ENCODE data around the gene PSTPIP1.
A peak's percentile ranks its signal among the peaks of the same experiment; 100 is the strongest.
"Not testable (repeated sequence)": the region's sequence is repeated elsewhere in the genome, so short reads cannot be mapped to it uniquely, and the experiment has no call there.

The PSTPIP1 gene

DNA sequence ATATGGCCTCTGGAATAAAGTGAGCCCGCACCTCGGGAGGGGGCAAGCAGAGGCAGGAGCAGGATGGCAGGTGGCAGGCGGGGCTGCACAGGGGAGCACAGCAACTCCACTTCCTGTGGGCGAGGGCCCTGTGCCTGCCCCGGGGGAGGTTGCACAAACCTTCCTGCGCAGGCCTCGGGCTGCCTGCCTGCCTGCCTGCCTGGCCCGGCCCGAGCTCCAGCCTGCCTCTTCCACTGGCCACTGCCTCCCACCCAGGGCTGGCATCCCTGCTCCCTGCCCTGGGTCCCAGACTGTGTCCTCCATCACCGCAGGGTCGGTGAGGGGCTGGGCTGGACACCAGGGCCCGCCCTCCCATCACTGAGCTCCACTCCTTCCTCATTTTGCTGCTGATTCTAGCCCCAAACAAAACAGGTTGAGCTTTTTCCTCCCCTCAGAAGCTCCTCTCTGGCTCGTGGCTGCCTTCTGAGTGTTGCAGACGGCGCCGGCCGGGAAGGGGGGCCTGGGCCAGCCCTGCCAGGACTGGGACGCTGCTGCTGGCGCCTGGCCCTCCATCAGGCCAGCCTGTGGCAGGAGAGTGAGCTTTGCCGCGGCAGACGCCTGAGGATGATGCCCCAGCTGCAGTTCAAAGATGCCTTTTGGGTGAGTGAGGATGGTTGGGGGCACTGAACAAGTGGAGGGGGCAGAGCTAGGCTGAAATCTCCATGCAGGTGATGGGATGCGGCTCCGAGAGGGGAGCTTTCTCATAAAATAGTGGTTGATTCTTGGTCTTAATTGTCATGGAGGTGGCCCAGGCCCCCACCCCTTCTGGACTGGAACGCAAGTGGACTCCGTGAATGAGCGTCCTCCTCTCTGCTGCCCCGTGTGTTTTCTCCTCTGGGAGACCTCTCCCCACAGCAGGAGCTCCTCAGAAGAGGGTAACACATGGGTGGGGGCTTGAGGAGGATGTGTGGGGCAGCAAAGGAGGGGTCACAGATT is at the start of gene PSTPIP1:
TSS of gene PSTPIP1 (plus strand) at position 156 of the 975 bp plus-strand sequence. CDS start at position 604, 448 bp downstream.
- peak within 1 kb of the TSS; percentile 92 for H3K27ac Mint-ChIP-seq
- peaks cover 27% of the 10 kb centered on the region for H3K36me3 Mint-ChIP-seq (ENCODE audit: low read depth)

GRCh38 chr15:76945494-76946093 is 49.3 kb upstream of the PSTPIP1 start:
- Mint-ChIP-seq H3K36me3 (ENCODE audit: low read depth) (peaks cover 38% of the 10 kb centered on the region), H3K4me1 (ENCODE audit: low read depth) (peaks cover 6% of the 10 kb centered on the region), H3K4me3 (no peak overlapping the region), H3K27ac (no peak overlapping the region), H3K9me3 (no peaks in the 10 kb centered on the region), H3K27me3 (ENCODE audit: low read depth) (no peaks in the 10 kb centered on the region)

More for the DNA sequence above, at the start of gene PSTPIP1:
- Mint-ChIP-seq H3K4me1 (ENCODE audit: low read depth) (peaks cover 72% of the 10 kb centered on the region), H3K4me3 (peak within 1 kb of the TSS; percentile 97), H3K9me3 (no peaks in the 10 kb centered on the region), H3K27me3 (ENCODE audit: low read depth) (no peaks in the 10 kb centered on the region)

DNA sequence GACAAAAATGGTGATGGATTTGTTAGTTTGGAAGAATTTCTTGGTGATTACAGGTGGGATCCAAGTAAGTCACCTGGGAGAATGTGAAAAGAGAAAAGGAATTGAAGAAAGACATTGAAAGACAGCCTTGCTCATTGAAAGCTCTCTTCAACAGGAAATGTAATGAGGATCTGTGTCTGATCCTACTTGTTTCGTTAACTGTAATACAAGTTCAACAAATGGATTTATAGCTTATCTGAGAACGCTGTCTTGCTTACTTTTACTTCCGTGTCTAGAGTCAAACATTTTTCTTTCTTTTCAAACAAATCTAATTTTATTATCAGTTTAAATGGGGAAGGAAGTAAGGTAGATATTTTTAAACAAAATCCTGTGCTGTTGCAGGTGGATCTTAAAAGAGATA is 47.5 kb upstream of the PSTPIP1 start:
- H3K9me3 Mint-ChIP-seq, result no peaks in the 10 kb centered on the region
- H3K27ac Mint-ChIP-seq, result no peak overlapping the region
- no peak overlapping the region for H3K4me3 Mint-ChIP-seq
- peaks cover 42% of the 10 kb centered on the region for H3K36me3 Mint-ChIP-seq (ENCODE audit: low read depth)
- peaks cover 12% of the 10 kb centered on the region for H3K4me1 Mint-ChIP-seq (ENCODE audit: low read depth)
- no peaks in the 10 kb centered on the region for H3K27me3 Mint-ChIP-seq (ENCODE audit: low read depth)

DNA sequence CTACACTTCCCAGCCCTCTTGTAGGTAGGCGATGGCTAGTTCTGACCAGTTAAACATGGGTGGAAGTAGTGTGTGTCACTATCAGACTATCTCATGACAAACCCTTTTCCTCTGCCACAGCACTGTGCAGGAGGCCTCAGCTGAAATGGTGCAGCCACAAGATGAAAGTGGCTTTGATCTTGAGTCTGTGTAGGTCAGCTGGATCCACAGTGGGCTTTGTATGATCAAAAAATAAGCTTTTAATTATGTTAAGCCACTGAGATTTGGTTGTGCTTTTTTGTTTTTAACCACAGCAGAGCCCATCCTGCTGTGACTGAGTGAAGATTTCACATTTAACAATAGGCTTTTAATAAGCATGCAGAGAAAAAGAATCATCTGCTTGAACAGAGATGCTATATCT is 43.7 kb upstream of the PSTPIP1 start:
- H3K9me3 Mint-ChIP-seq, result no peaks in the 10 kb centered on the region
- peaks cover 9% of the 10 kb centered on the region for H3K4me1 Mint-ChIP-seq (ENCODE audit: low read depth)
- H3K4me3 Mint-ChIP-seq, result no peak overlapping the region
- H3K36me3 Mint-ChIP-seq (ENCODE audit: low read depth), result peaks cover 20% of the 10 kb centered on the region
- H3K27ac Mint-ChIP-seq, result no peak overlapping the region
- no peaks in the 10 kb centered on the region for H3K27me3 Mint-ChIP-seq (ENCODE audit: low read depth)

GRCh38 chr15:76953913-76954312 is 41.0 kb upstream of the PSTPIP1 start:
- Mint-ChIP-seq H3K9me3 (no peaks in the 10 kb centered on the region), H3K27me3 (ENCODE audit: low read depth) (no peaks in the 10 kb centered on the region), H3K4me3 (no peak overlapping the region), H3K27ac (no peak overlapping the region), H3K4me1 (ENCODE audit: low read depth) (peaks cover 6% of the 10 kb centered on the region), H3K36me3 (ENCODE audit: low read depth) (peaks cover 5% of the 10 kb centered on the region)

DNA sequence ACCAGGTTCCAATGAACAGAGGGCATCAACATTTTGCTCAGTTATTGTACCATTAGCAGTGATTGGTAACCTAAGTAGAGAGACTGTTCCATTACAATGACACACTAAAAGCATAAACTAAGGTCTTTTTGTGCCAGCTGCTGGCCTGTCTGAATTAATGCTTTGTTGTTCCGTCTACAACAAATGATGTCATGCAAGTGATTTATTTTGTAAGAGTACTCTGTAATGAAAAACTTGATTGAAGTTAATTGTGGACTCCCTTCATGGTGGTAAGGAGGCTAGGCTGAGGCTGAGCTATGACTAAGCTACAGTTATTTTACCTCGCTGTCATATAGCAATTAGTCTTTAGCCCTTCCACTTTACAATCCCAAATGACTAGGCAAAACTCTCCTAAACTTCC is 40.2 kb upstream of the PSTPIP1 start:
- H3K4me3 Mint-ChIP-seq, result no peak overlapping the region
- no peaks in the 10 kb centered on the region for H3K27me3 Mint-ChIP-seq (ENCODE audit: low read depth)
- peaks cover 5% of the 10 kb centered on the region for H3K36me3 Mint-ChIP-seq (ENCODE audit: low read depth)
- H3K27ac Mint-ChIP-seq, result no peak overlapping the region
- H3K9me3 Mint-ChIP-seq, result no peaks in the 10 kb centered on the region
- peaks cover 6% of the 10 kb centered on the region for H3K4me1 Mint-ChIP-seq (ENCODE audit: low read depth)

GRCh38 chr15:76961268-76962011 is 33.5 kb upstream of the PSTPIP1 start:
- H3K4me3 Mint-ChIP-seq, result no peak overlapping the region
- H3K4me1 Mint-ChIP-seq (ENCODE audit: low read depth), result peaks cover 5% of the 10 kb centered on the region
- no peaks in the 10 kb centered on the region for H3K36me3 Mint-ChIP-seq (ENCODE audit: low read depth)
- no peaks in the 10 kb centered on the region for H3K9me3 Mint-ChIP-seq
- H3K27ac Mint-ChIP-seq, result no peak overlapping the region
- peaks cover 30% of the 10 kb centered on the region for H3K27me3 Mint-ChIP-seq (ENCODE audit: low read depth)

- peaks cover 5% of the 10 kb centered on the region for H3K4me1 Mint-ChIP-seq (ENCODE audit: low read depth)
- no peaks in the 10 kb centered on the region for H3K9me3 Mint-ChIP-seq
- H3K36me3 Mint-ChIP-seq (ENCODE audit: low read depth), result no peaks in the 10 kb centered on the region
- no peak overlapping the region for H3K4me3 Mint-ChIP-seq
- H3K27ac Mint-ChIP-seq, result no peak overlapping the region
- H3K27me3 Mint-ChIP-seq (ENCODE audit: low read depth), result peaks cover 30% of the 10 kb centered on the region
Observed at GRCh38 chr15:76962337-76963013, 32.5 kb upstream of the PSTPIP1 start.

DNA sequence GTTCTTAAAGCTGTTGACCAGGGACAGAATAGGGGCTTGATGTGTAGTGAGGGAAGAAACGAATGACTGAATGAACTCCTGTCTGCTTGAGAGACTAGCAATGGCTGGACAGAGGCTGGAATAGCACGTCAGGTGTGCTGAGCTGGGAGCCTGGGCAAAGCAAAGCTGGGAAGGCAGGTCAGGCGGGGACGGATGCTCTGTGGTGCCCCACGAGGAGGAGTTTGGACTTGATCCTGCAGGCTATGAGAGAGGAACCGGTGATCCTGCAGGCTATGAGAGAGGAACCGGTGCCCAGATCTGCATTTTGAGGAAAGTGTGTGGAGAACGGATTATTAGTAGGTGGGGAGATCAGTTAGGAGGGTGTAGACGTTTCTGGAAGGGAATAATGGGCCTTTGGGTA is 31.3 kb upstream of the PSTPIP1 start:
- Mint-ChIP-seq H3K9me3 (no peaks in the 10 kb centered on the region), H3K4me1 (ENCODE audit: low read depth) (peaks cover 5% of the 10 kb centered on the region), H3K36me3 (ENCODE audit: low read depth) (no peaks in the 10 kb centered on the region), H3K27me3 (ENCODE audit: low read depth) (peaks cover 30% of the 10 kb centered on the region), H3K4me3 (no peak overlapping the region), H3K27ac (no peak overlapping the region)

- Mint-ChIP-seq H3K27me3 (ENCODE audit: low read depth) (peaks cover 30% of the 10 kb centered on the region), H3K36me3 (ENCODE audit: low read depth) (no peaks in the 10 kb centered on the region), H3K4me3 (no peak overlapping the region), H3K27ac (no peak overlapping the region), H3K4me1 (ENCODE audit: low read depth) (peaks cover 5% of the 10 kb centered on the region), H3K9me3 (no peaks in the 10 kb centered on the region)
Observed at GRCh38 chr15:76964157-76964556, 30.8 kb upstream of the PSTPIP1 start.

- not testable (repeated sequence) for H3K27ac Mint-ChIP-seq; H3K4me1 Mint-ChIP-seq (ENCODE audit: low read depth); H3K4me3 Mint-ChIP-seq; H3K9me3 Mint-ChIP-seq; H3K36me3 Mint-ChIP-seq (ENCODE audit: low read depth)
- H3K27me3 Mint-ChIP-seq (ENCODE audit: low read depth), result peaks cover 27% of the 10 kb centered on the region
Observed at GRCh38 chr15:76966051-76966450, 28.9 kb upstream of the PSTPIP1 start.

GRCh38 chr15:76967067-76967466 is 27.9 kb upstream of the PSTPIP1 start:
- Mint-ChIP-seq H3K9me3 (no peaks in the 10 kb centered on the region), H3K36me3 (ENCODE audit: low read depth) (no peaks in the 10 kb centered on the region), H3K4me3 (no peak overlapping the region), H3K4me1 (ENCODE audit: low read depth) (peaks cover 3% of the 10 kb centered on the region), H3K27me3 (ENCODE audit: low read depth) (peaks cover 19% of the 10 kb centered on the region), H3K27ac (no peak overlapping the region)

DNA sequence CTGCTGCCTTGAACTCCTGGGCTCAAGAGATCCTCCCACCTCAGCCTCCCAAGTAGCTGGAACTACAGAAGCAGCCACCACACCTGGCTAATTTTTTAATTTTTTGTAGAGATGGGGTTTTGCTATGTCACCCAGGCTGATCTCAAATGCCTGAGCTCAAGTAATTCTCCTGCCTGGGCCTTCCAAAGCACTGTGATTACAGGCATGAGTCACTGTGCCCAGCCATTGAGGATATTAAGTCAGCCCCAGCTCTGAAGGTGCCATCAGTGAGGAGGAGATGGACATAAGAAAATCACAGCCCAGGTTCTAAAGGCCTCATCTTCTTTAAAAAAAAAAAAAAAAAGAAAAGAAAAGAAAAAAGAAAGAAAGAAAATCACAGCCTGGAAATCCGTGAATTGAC is 26.6 kb upstream of the PSTPIP1 start:
- H3K36me3 Mint-ChIP-seq (ENCODE audit: low read depth), result no peaks in the 10 kb centered on the region
- no peaks in the 10 kb centered on the region for H3K9me3 Mint-ChIP-seq
- peaks cover 3% of the 10 kb centered on the region for H3K4me1 Mint-ChIP-seq (ENCODE audit: low read depth)
- no peak overlapping the region for H3K4me3 Mint-ChIP-seq
- H3K27ac Mint-ChIP-seq, result no peak overlapping the region
- peaks cover 11% of the 10 kb centered on the region for H3K27me3 Mint-ChIP-seq (ENCODE audit: low read depth)

Measured in T-helper 1 cell treated with Interleukin-12 subunit alpha and Interleukin-12 subunit beta and Interleukin-4 antibody, amounts not matched to agents 30 μg/mL and 1 μg/mL, for 36 hours (primary cell).